ENCODE results near the gene TACC3.

The TACC3 gene

GRCh38 chr4:1771555-1772305 is 50.4 kb downstream of the TACC3 start:
- Histone ChIP-seq H3K4me1 (ENCODE audit: control insufficient read depth, low read length) (peaks cover 18% of the 10 kb centered on the region), H3K27ac (ENCODE audit: low read depth, low read length) (no peak overlapping the region), H3K79me2 (ENCODE audit: control insufficient read depth, low read length) (no peaks in the 10 kb centered on the region), H3K36me3 (ENCODE audit: control insufficient read depth, low read length) (no peaks in the 10 kb centered on the region), H3K9me2 (replicated peaks; ENCODE audit: control insufficient read depth, low read length) (no peaks in the 10 kb centered on the region), H3F3A (ENCODE audit: control insufficient read depth, insufficient read depth) (no peaks in the 10 kb centered on the region), H3K4me2 (ENCODE audit: low read length) (no peak overlapping the region), H3K27me3 (ENCODE audit: control insufficient read depth, low read length) (peaks cover 21% of the 10 kb centered on the region), H3K4me3 (ENCODE audit: low read length) (no peak overlapping the region), H3K9me3 (ENCODE audit: control insufficient read depth, insufficient read depth, low read length) (no peaks in the 10 kb centered on the region), H4K20me1 (ENCODE audit: control insufficient read depth, insufficient read depth, low read depth, low read length) (no peaks in the 10 kb centered on the region)
- no peak for TF ChIP-seq EZH2phosphoT487 (IDR thresholded peaks at IDR 0.05; ENCODE audit: borderline replicate concordance, low read length)
- TF ChIP-seq CTCF (IDR thresholded peaks at IDR 0.05; ENCODE audit: low read depth, low read length, poor library complexity, severe bottlenecking), result no peak

- Histone ChIP-seq H4K20me1 (ENCODE audit: control insufficient read depth, insufficient read depth, low read depth, low read length) (no peaks in the 10 kb centered on the region), H3K27me3 (ENCODE audit: control insufficient read depth, low read length) (peaks cover 21% of the 10 kb centered on the region), H3K9me2 (replicated peaks; ENCODE audit: control insufficient read depth, low read length) (no peaks in the 10 kb centered on the region), H3K36me3 (ENCODE audit: control insufficient read depth, low read length) (no peaks in the 10 kb centered on the region), H3F3A (ENCODE audit: control insufficient read depth, insufficient read depth) (no peaks in the 10 kb centered on the region), H3K4me2 (ENCODE audit: low read length) (no peak overlapping the region), H3K4me3 (ENCODE audit: low read length) (no peak overlapping the region), H3K9me3 (ENCODE audit: control insufficient read depth, insufficient read depth, low read length) (no peaks in the 10 kb centered on the region), H3K4me1 (ENCODE audit: control insufficient read depth, low read length) (peaks cover 14% of the 10 kb centered on the region), H3K79me2 (ENCODE audit: control insufficient read depth, low read length) (no peaks in the 10 kb centered on the region), H3K27ac (ENCODE audit: low read depth, low read length) (no peak overlapping the region)
- TF ChIP-seq CTCF (IDR thresholded peaks at IDR 0.05; ENCODE audit: low read depth, low read length, poor library complexity, severe bottlenecking), result no peak
- no peak for TF ChIP-seq EZH2phosphoT487 (IDR thresholded peaks at IDR 0.05; ENCODE audit: borderline replicate concordance, low read length)
These were observed 51.7 kb downstream of the TACC3 start for GRCh38 chr4:1772853-1773538.

- H3F3A ChIP-seq (ENCODE audit: control insufficient read depth, insufficient read depth), result no peaks in the 10 kb centered on the region
- TF ChIP-seq EZH2phosphoT487 (IDR thresholded peaks at IDR 0.05; ENCODE audit: borderline replicate concordance, low read length), result no peak
- TF ChIP-seq CTCF (IDR thresholded peaks at IDR 0.05; ENCODE audit: low read depth, low read length, poor library complexity, severe bottlenecking), result no peak
- H3K9me3 ChIP-seq (ENCODE audit: control insufficient read depth, insufficient read depth, low read length), result no peaks in the 10 kb centered on the region
- H3K27ac ChIP-seq (ENCODE audit: low read depth, low read length), result no peak overlapping the region
- H4K20me1 ChIP-seq (ENCODE audit: control insufficient read depth, insufficient read depth, low read depth, low read length), result no peaks in the 10 kb centered on the region
- peaks cover 13% of the 10 kb centered on the region for H3K27me3 ChIP-seq (ENCODE audit: control insufficient read depth, low read length)
- H3K4me1 ChIP-seq (ENCODE audit: control insufficient read depth, low read length), result peaks cover 6% of the 10 kb centered on the region
- H3K4me2 ChIP-seq (ENCODE audit: low read length), result no peak overlapping the region
- no peaks in the 10 kb centered on the region for H3K36me3 ChIP-seq (ENCODE audit: control insufficient read depth, low read length)
- H3K79me2 ChIP-seq (ENCODE audit: control insufficient read depth, low read length), result no peaks in the 10 kb centered on the region
- no peak overlapping the region for H3K4me3 ChIP-seq (ENCODE audit: low read length)
- no peaks in the 10 kb centered on the region for H3K9me2 ChIP-seq (replicated peaks; ENCODE audit: control insufficient read depth, low read length)
These were observed 52.4 kb downstream of the TACC3 start for GRCh38 chr4:1773754-1774153.
